ENCODE data around the gene LINC00237. TPM values are rescaled to one million over a fixed set of nuclear protein-coding genes. Genes with fewer than 3 reads are reported as not detected.

The LINC00237 gene
- total and polyA plus RNA-seq, 4 donors: not detected

- Histone ChIP-seq H3K4me3 (ENCODE audit: low read depth in 1 of 3, low read length in 3 of 3) (no peak overlapping the region), H3K4me1 (ENCODE audit: control insufficient read depth in 4 of 4, insufficient read depth in 4 of 4, low read length in 3 of 4) (no peaks in the 10 kb centered on the region), H3K27me3 (ENCODE audit: control insufficient read depth in 4 of 4, insufficient read depth in 4 of 4, low read length in 3 of 4) (peaks cover 0 to 3% (median 0%) of the 10 kb centered on the region in 4 donors), H3K36me3 (ENCODE audit: control insufficient read depth in 4 of 4, insufficient read depth in 3 of 4, low read depth in 1 of 4, low read length in 3 of 4) (no peaks in the 10 kb centered on the region), H3K9ac (ENCODE audit: low read depth in 1 of 2, low read length in 2 of 2) (no peak overlapping the region), H3K27ac (ENCODE audit: low read depth in 1 of 2, low read length in 2 of 2) (no peak overlapping the region), H3K9me3 (ENCODE audit: control insufficient read depth in 4 of 4, low read length in 3 of 4) (no peaks in the 10 kb centered on the region)
- no peak for DNase-seq (ENCODE audit: low spot score)
- 51% methylated on average over 2 of the region's 2 CpGs for WGBS
- TF ChIP-seq FOXA1 (IDR thresholded peaks at IDR 0.05) (no peak), NR2F2 (IDR thresholded peaks at IDR 0.05) (no peak), FOXA2 (IDR thresholded peaks at IDR 0.05) (no peak), RXRA (IDR thresholded peaks at IDR 0.05) (no peak), HNF4A (conservative IDR thresholded peaks at IDR 0.05) (no peak), REST (IDR thresholded peaks at IDR 0.05) (no peak), EGR1 (IDR thresholded peaks at IDR 0.05; ENCODE audit: low read depth in 2 of 2) (no peak), CTCF (IDR thresholded peaks at IDR 0.05; ENCODE audit: low read depth, low read length, missing input control) (no peak), GABPA (IDR thresholded peaks at IDR 0.05 in 1 of 2, conservative IDR thresholded peaks at IDR 0.05 in 1 of 2) (no peak), HNF4G (IDR thresholded peaks at IDR 0.05) (no peak)
Measured at GRCh38 chr20:21082584-21082983, 23.6 kb downstream of the LINC00237 start.

GRCh38 chr20:21077809-21078345, 28.3 kb downstream of the LINC00237 start:
- no peak for DNase-seq (ENCODE audit: low spot score)
- Histone ChIP-seq H3K4me3 (ENCODE audit: low read depth in 1 of 3, low read length in 3 of 3) (no peak overlapping the region), H3K4me1 (ENCODE audit: control insufficient read depth in 4 of 4, insufficient read depth in 4 of 4, low read length in 3 of 4) (no peaks in the 10 kb centered on the region), H3K27me3 (ENCODE audit: control insufficient read depth in 4 of 4, insufficient read depth in 4 of 4, low read length in 3 of 4) (peaks cover 0 to 7% (median 1%) of the 10 kb centered on the region in 4 donors), H3K9me3 (ENCODE audit: control insufficient read depth in 4 of 4, low read length in 3 of 4) (no peaks in the 10 kb centered on the region), H3K27ac (ENCODE audit: low read depth in 1 of 2, low read length in 2 of 2) (no peak overlapping the region), H3K9ac (ENCODE audit: low read depth in 1 of 2, low read length in 2 of 2) (no peak overlapping the region), H3K36me3 (ENCODE audit: control insufficient read depth in 4 of 4, insufficient read depth in 3 of 4, low read depth in 1 of 4, low read length in 3 of 4) (no peaks in the 10 kb centered on the region)
- 51% methylated on average over 4 of the region's 4 CpGs for WGBS
- TF ChIP-seq FOXA1 (IDR thresholded peaks at IDR 0.05): no peak
- TF ChIP-seq SP1 (IDR thresholded peaks at IDR 0.05): no peak
- no peak for TF ChIP-seq GABPA (IDR thresholded peaks at IDR 0.05 in 1 of 2, conservative IDR thresholded peaks at IDR 0.05 in 1 of 2)
- no peak for TF ChIP-seq ZBTB33 (IDR thresholded peaks at IDR 0.05)
- TF ChIP-seq RXRA (IDR thresholded peaks at IDR 0.05): no peak
- no peak for TF ChIP-seq RAD21 (IDR thresholded peaks at IDR 0.05)
- no peak for TF ChIP-seq REST (IDR thresholded peaks at IDR 0.05)
- TF ChIP-seq YY1 (IDR thresholded peaks at IDR 0.05): no peak
- no peak for TF ChIP-seq HNF4A (conservative IDR thresholded peaks at IDR 0.05)
- no peak for TF ChIP-seq NR2F2 (IDR thresholded peaks at IDR 0.05)
- TF ChIP-seq HNF4G (IDR thresholded peaks at IDR 0.05): no peak
- no peak for TF ChIP-seq FOXA2 (IDR thresholded peaks at IDR 0.05)
- no peak for TF ChIP-seq JUND (IDR thresholded peaks at IDR 0.05)
